Adrenal gland (tissue), 12 donors: ENCODE results near the gene ZNF135. TPM values are rescaled to one million over a fixed set of nuclear protein-coding genes. Genes with fewer than 3 reads are reported as not detected.
A peak's percentile ranks its signal among the peaks of the same experiment; 100 is the strongest.

Experiments
- DNase-seq, 7 donors: peaks; one replicate each; pipeline ENCODE4 v3.0.0-alpha.2; 2019 to 2020
- H3K27ac ChIP-seq, 5 donors: fragments of 200-600 bp; sonication (generic) in 4 of 5; 1 replicate in 3 of 5; 2 replicates in 2 of 5; pipeline versions ENCODE4 v1.5.1 to v1.8.0; 2016 to 2020; ENCODE audit warnings: mild to moderate bottlenecking in 1 of 5
- H3K27me3 ChIP-seq: fragments of 200-600 bp; 2 replicates; pipeline ENCODE4 v1.8.0; 2021
- H3K36me3 ChIP-seq, 2 donors: fragments of 200-600 bp; replicated peaks in 1 of 2; 1 replicate in 1 of 2; 2 replicates in 1 of 2; pipeline versions ENCODE4 v1.5.1 to v1.8.0; 2018 to 2022
- H3K4me1 ChIP-seq, 2 donors: fragments of 200-600 bp; replicated peaks in 1 of 2; 1 replicate in 1 of 2; 2 replicates in 1 of 2; pipeline versions ENCODE4 v1.5.1 to v1.8.0; 2018 to 2021
- H3K4me3 ChIP-seq, 4 donors: fragments of 200-600 bp; sonication (generic) in 3 of 4; one replicate each; pipeline ENCODE4 v1.5.1; 2016 to 2018
- H3K9me3 ChIP-seq, 3 donors: fragments of 200-600 bp; sonication (generic) in 1 of 3; replicated peaks in 1 of 3; 1 replicate in 2 of 3; 2 replicates in 1 of 3; pipeline versions ENCODE4 v1.5.1 to v1.8.0; 2016 to 2021
- CTCF ChIP-seq, 6 experiments: fragments of 450-650 bp in 4 of 6; fragments of 200-600 bp in 2 of 6; sonication (generic) in 1 of 6; IDR thresholded peaks; 1 replicate in 5 of 6; 2 replicates in 1 of 6; pipeline versions ENCODE4 v1.5.1 to v1.8.0; 2016 to 2021; ENCODE audit warnings: antibody characterized with exemption in 6 of 6, mild to moderate bottlenecking in 2 of 6, moderate library complexity in 1 of 6
- POLR2A ChIP-seq, 2 donors: fragments of 450-650 bp; IDR thresholded peaks; one replicate each; pipeline ENCODE4 v1.6.1; 2017; ENCODE audit warnings: antibody characterized with exemption in 2 of 2, mild to moderate bottlenecking in 2 of 2, moderate library complexity in 1 of 2
- WGBS, 4 donors: extraction: QIAGEN DNeasy Blood & Tissue Kit in 2 of 4; methylation state at CpG; one replicate each; pipeline versions ENCODE4 v1.1.5 to v1.1.7; 2013 to 2017; 5-methylcytosine and 5-hydroxymethylcytosine counted together
- intact Hi-C, 2 donors: fragments of 100-400 bp; cut with DNase I; formaldehyde crosslinking; loops; one replicate each; pipeline versions ENCODE4 v1.14.1 to v1.15.0; 2022 to 2023
- polyA plus RNA-seq, 3 donors: library from polyadenylated mRNA; stranded (reverse); fragments of 200-250 nt in 2 of 3; fragments of 350-450 nt in 1 of 3; fragmentation: Illumina TruSeq in 1 of 3; extraction: RNeasy Lipid Tissue Mini Kit (QIAGEN cat#74804) in 1 of 3; gene quantifications; one replicate each; pipeline ENCODE4 v1.2.3, GENCODE V29; 2013 to 2014
- total RNA-seq, 9 donors: library from RNA; depleted of rRNA in 4 of 9; stranded (reverse); fragments of >200 nt in 4 of 9; fragments of 120-200 nt in 1 of 9; fragmentation: NEBNext Ultra II Directional in 1 of 9; extraction: Animal tissue kit (Norgen Biotek cat#: 25700) in 1 of 9; gene quantifications; one replicate each; pipeline versions ENCODE4 v1.1.0 to v1.2.4, GENCODE V29; 2013 to 2023
- donor health status: healthy with polysubstance abuse.
- donor health status: Bipolar disorder and iron deficiency.
- donor health status: DM: yes; HTN: yes; CAD: no.
- donor health status: DM: no; HTN: no; CAD: no.
- donor health status: DM: no; HTN: no; CAD: no.
- donor health status: DM: yes; HTN: yes; CAD: no.

Gene ZNF135
- total and polyA plus RNA-seq, 12 donors = 1.2 to 15.1 (median 4.5) TPM

GRCh38 chr19:58054901-58055874 lies 3.9 kb upstream of the ZNF135 start:
- Histone ChIP-seq H3K4me1 (no peaks in the 10 kb centered on the region), H3K36me3 (no peaks in the 10 kb centered on the region), H3K9me3 (no peaks in the 10 kb centered on the region), H3K27ac (peak overlapping the region in 3 of 5 donors; percentile 12 to 73 (median 30)), H3K4me3 (peak overlapping the region in 1 of 4 donors; percentile 28), H3K27me3 (no peaks in the 10 kb centered on the region)
- TF ChIP-seq POLR2A (IDR thresholded peaks at IDR 0.05) (no peak), CTCF (IDR thresholded peaks at IDR 0.05) (no peak)
- peak in 5 of 7 donors; percentile 13 to 65 (median 32) for DNase-seq
- intact Hi-C loops = no loop called here
- WGBS, 4 donors = 18 to 43% (median 23%) methylated on average over 29 to 37 of the region's 37 CpGs

- no peak overlapping the region for H3K4me3 ChIP-seq
- no peak for DNase-seq
- no peak overlapping the region for H3K27ac ChIP-seq
- H3K36me3 ChIP-seq = no peaks in the 10 kb centered on the region
- no peaks in the 10 kb centered on the region for H3K4me1 ChIP-seq
- H3K9me3 ChIP-seq = no peaks in the 10 kb centered on the region
- intact Hi-C loops = no loop called here
- TF ChIP-seq POLR2A (IDR thresholded peaks at IDR 0.05) (no peak), CTCF (IDR thresholded peaks at IDR 0.05) (no peak)
- 80 to 100% (median 92%) methylated on average over 1 to 8 of the region's 8 CpGs for WGBS, 4 donors
- H3K27me3 ChIP-seq = no peaks in the 10 kb centered on the region
These were observed 2.8 kb upstream of the ZNF135 start for GRCh38 chr19:58056261-58056660.

GRCh38 chr19:58056861-58057260 lies 2.2 kb upstream of the ZNF135 start:
- no peaks in the 10 kb centered on the region for H3K9me3 ChIP-seq
- no peak for DNase-seq

More at GRCh38 chr19:58056861-58057260, 2.2 kb upstream of the ZNF135 start:
- no peaks in the 10 kb centered on the region for H3K4me1 ChIP-seq
- TF ChIP-seq CTCF (IDR thresholded peaks at IDR 0.05) (no peak), POLR2A (IDR thresholded peaks at IDR 0.05) (no peak)
- H3K36me3 ChIP-seq = no peaks in the 10 kb centered on the region
- H3K27ac ChIP-seq = no peak overlapping the region
- WGBS, 4 donors = 81 to 89% (median 86%) methylated on average over 8 of the region's 8 CpGs
- H3K27me3 ChIP-seq = no peaks in the 10 kb centered on the region
- intact Hi-C loops = no loop called here
- no peak overlapping the region for H3K4me3 ChIP-seq
